Measurements from ENCODE around the gene LTB4R2.
A peak's percentile ranks its signal among the peaks of the same experiment; 100 is the strongest.

- TF ChIP-seq CTCF (IDR thresholded peaks at IDR 0.05) (peak in 4 of 6 experiments; percentile 10 to 55 (median 28)), POLR2A (IDR thresholded peaks at IDR 0.05) (no peak)
Measured at GRCh38 chr14:24297190-24297964, 12.6 kb upstream of the LTB4R2 start.

Data from adrenal gland (tissue), 5 donors.